ENCODE data around the gene CACNA1D.

DNA sequence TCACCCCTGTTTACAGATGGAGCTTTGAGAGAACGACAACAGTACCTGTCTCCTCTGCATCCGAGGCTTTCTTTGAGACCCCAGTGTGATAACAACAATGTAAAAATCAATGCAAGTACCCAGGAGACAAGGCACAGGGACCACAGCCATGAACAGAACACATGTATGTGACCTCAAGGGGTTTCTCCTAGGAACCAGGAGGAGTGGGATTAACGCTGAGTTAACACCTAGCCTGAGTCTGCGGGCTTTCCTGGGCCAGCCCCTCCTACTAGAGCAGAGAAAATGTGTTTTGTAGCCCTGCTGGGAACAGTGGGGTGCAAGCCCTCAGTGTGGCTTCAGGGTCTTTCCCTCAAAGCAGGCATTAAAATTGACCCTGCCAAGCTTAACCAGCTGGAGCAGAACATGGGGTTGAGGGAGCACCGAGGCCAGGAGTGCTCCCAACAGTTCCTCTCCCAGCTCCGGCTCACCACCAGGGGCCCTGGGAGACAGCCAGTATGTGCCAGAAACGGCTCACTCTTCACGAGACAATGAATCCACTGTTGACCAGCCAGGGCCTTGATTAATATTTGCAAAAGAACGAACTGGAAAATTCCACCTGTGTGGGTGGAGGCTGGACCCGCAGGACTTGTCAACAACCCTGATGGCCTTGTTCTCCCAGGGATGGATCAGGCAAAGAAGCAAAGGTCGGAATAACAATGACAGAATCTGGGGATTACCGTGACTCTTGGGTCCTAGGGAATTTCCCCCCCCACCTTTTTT is 348.2 kb downstream of the CACNA1D start:
- TF ChIP-seq POLR2AphosphoS5 (IDR thresholded peaks at IDR 0.05; ENCODE audit: low read depth, low read length) (no peak), POLR2A (IDR thresholded peaks at IDR 0.05; ENCODE audit: low read depth, low read length) (no peak), SPI1 (IDR thresholded peaks at IDR 0.05; ENCODE audit: low read depth, low read length) (no peak)
